Activated naive CD8-positive, alpha-beta T cell (primary cell): Measurements from ENCODE around the gene CD3D.
A peak's percentile ranks its signal among the peaks of the same experiment; 100 is the strongest.

Experiments
- H3K27ac Mint-ChIP-seq: one replicate; pipeline ENCODE4 v1.8.0; 2021; ENCODE audit warnings: mixed read lengths
- H3K27me3 Mint-ChIP-seq: one replicate; pipeline ENCODE4 v1.8.0; 2021; ENCODE audit warnings: mixed read lengths
- H3K36me3 Mint-ChIP-seq: one replicate; pipeline ENCODE4 v1.8.0; 2021; ENCODE audit warnings: mixed read lengths
- H3K4me1 Mint-ChIP-seq: one replicate; pipeline ENCODE4 v1.8.0; 2021; ENCODE audit warnings: low read depth, mixed read lengths
- H3K4me3 Mint-ChIP-seq: one replicate; pipeline ENCODE4 v1.8.0; 2021; ENCODE audit warnings: mild to moderate bottlenecking, mixed read lengths
- H3K9me3 Mint-ChIP-seq: one replicate; pipeline ENCODE4 v1.8.0; 2021; ENCODE audit warnings: low read depth, mixed read lengths

CD3D gene

GRCh38 chr11:118295815-118296454 lies 46.6 kb downstream of the CD3D start:
- Mint-ChIP-seq H3K27ac (peak overlapping the region; percentile 66), H3K27me3 (no peaks in the 10 kb centered on the region), H3K4me1 (peaks cover 24% of the 10 kb centered on the region), H3K4me3 (no peak overlapping the region), H3K36me3 (no peaks in the 10 kb centered on the region), H3K9me3 (no peaks in the 10 kb centered on the region)

DNA sequence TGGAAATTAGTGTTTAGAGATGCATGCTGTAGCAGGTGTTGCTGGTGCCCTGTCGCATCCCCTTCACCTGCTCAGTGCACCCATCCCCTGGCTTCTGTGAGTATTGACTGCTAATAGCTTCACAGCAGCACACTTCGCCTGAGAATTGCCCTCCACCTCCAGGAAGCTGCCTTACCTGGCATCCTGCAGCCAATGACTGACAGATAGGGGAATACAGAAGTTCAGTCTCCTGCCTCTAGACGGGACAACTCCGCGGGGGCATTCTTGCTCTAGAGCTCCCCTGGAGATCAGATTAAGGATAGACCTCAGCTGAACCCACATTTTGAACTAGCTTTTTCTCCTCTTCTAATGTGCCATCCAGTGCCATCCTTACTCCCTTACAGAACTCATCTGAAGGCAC lies 47.3 kb downstream of the CD3D start:
- Mint-ChIP-seq H3K9me3 (no peaks in the 10 kb centered on the region), H3K36me3 (no peaks in the 10 kb centered on the region), H3K4me3 (no peak overlapping the region), H3K4me1 (peaks cover 26% of the 10 kb centered on the region), H3K27ac (peak overlapping the region; percentile 66), H3K27me3 (no peaks in the 10 kb centered on the region)

DNA sequence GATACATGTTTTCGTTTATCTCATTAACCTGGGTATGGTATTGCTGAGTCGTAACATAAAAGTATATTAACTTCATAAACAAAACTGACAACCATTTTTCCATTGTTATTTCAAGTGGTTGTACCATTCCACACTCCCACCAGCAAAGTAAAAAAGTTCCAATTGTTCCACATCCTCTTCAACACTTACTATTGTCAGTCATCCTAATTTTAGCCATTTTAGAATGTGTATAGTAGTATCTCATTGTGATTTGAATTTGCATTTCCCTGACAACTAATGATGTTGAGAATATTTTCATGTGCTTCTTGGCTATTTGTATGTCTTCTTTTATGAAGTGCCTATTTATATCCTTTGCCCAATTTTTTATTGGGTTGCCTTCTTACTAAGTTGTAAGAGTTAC lies 48.5 kb downstream of the CD3D start:
- H3K36me3 Mint-ChIP-seq: no peaks in the 10 kb centered on the region
- H3K27me3 Mint-ChIP-seq: no peaks in the 10 kb centered on the region
- peaks cover 29% of the 10 kb centered on the region for H3K4me1 Mint-ChIP-seq
- H3K4me3 Mint-ChIP-seq: no peak overlapping the region
- no peak overlapping the region for H3K27ac Mint-ChIP-seq
- no peaks in the 10 kb centered on the region for H3K9me3 Mint-ChIP-seq

- Mint-ChIP-seq H3K9me3 (no peaks in the 10 kb centered on the region), H3K36me3 (no peaks in the 10 kb centered on the region)
These were observed 50.9 kb downstream of the CD3D start for GRCh38 chr11:118291477-118292135.

DNA sequence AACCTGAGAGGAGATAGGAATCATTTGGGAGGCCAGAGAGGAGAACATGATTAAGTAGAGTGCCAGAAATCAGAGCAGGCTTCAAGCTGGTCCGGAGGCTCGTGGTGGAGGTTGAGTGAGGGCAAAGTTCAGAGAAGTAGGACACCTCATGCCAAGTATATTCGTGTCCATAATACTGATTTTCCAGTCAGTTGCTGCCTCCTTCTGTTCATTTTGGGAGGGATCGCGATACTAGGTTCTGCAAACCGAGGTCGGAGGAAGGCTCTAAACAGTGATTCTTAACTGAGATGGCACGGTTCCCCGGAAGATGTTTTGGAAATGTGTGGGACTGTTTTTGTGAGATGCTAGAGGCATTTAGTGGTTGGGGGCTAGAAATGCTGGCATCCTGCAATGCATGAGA lies 51.6 kb downstream of the CD3D start:
- Mint-ChIP-seq H3K27me3 (no peaks in the 10 kb centered on the region), H3K4me3 (peak overlapping the region; percentile 31), H3K27ac (peak overlapping the region; percentile 51), H3K36me3 (no peaks in the 10 kb centered on the region), H3K9me3 (no peaks in the 10 kb centered on the region), H3K4me1 (peaks cover 38% of the 10 kb centered on the region)

More at GRCh38 chr11:118291477-118292135, 50.9 kb downstream of the CD3D start:
- peak overlapping the region; percentile 5 for H3K27ac Mint-ChIP-seq
- H3K27me3 Mint-ChIP-seq: no peaks in the 10 kb centered on the region
- H3K4me1 Mint-ChIP-seq: peaks cover 37% of the 10 kb centered on the region
- no peak overlapping the region for H3K4me3 Mint-ChIP-seq

DNA sequence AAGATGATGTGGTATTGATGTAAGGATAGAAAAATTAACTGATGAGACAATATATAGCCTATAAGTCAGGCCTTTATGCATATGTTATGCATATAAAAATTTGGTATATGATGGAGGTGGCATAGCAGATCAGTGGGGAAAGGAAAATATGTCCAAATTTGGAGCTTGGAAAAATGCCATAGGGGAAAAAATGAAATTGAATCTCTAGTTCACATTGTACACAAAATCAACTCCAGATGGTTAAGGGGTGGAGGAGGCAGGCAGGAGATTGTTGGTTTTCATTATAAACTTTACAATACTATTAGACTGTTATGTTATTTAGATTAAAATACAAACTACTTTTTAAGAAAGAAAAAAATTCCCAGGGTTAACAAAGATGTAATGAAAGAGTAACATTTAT lies 53.1 kb downstream of the CD3D start:
- peaks cover 37% of the 10 kb centered on the region for H3K4me1 Mint-ChIP-seq
- H3K27me3 Mint-ChIP-seq: no peaks in the 10 kb centered on the region
- H3K27ac Mint-ChIP-seq: no peak overlapping the region
- no peak overlapping the region for H3K4me3 Mint-ChIP-seq
- H3K9me3 Mint-ChIP-seq: no peaks in the 10 kb centered on the region
- H3K36me3 Mint-ChIP-seq: no peaks in the 10 kb centered on the region
